NK-92 (cell line): ENCODE data around the gene BTBD2.

Source experiments
- DNase-seq: peaks from one replicate; lab custom pipeline; 2025; ENCODE audit not compliant: unreplicated experiment; lab: John Stamatoyannopoulos, UW

The BTBD2 gene

GRCh38 chr19:2050991-2051772, 35.7 kb upstream of the BTBD2 start, which contains the start of gene MKNK2:
TSS of gene MKNK2 (minus strand) at chr19:2051244. CDS start at chr19:2050851, 393 bp downstream.
- DNase-seq: peak; percentile 48

GRCh38 chr19:2050349-2050990, 35.0 kb upstream of the BTBD2 start:
- no peak for DNase-seq

DNA sequence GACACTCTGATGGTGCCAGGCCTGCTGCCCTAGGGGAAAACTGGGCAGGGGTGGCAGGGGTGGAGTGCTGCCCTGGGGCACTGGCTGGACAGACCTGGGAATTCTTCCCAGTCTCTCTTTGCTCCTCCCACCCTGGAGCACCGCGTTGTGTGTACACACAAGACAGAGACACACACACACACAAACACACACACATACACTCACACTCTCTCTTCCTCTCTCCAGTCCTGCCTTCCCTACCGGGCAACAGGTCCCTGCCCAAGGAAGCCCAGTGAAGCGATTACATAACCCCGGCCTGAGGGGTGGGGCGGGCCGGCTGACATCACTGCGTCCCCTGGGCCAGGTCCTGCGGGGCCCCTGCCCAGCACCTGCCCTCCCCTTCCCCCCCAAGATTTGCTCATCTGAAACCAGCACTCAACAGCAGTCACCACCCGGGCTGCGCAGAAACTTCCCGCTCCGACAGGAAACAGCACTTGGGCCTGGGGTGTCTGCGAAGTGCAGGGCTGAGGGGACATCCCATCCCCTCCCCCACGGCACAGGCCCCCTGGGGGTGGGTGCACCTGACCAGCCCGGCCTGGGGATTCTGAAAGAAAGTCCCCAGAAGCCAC, 34.3 kb upstream of the BTBD2 start:
- DNase-seq: no peak

- no peak for DNase-seq
Measured at GRCh38 chr19:2048959-2049740, 33.6 kb upstream of the BTBD2 start.

- DNase-seq: no peak
Measured at GRCh38 chr19:2048104-2048958, 32.8 kb upstream of the BTBD2 start.

DNA sequence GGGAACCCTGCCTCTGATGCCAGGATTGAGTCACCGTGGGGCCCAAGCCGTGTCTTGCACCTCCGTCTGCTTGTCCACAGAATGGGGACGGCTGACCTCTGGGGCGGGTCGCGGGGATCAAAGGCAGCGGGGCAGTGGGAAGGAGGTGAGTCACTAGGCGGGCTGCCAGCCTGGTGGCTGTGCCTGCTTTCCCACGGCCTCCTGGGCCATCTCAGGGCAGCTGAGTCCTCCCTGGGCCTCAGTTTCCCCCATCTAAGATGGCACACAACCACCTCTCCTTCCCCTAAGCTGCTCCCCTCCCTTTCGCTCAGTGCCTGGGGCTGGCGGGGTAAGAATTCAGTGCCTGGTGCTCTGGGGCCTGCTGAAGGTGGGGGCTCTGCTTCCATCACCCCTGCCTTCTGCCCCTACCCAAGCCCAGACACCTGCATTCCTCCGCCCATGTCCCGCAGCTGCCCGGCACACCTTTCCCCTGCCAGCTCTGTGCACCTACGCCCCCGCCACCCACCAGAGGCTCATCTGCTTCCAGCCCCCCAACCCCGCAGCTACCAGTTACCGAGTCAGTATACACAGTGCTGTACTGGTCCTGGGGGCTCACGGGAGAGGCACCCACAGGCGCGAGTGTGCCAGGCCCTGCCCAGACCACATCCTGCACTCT, 32.1 kb upstream of the BTBD2 start:
- no peak for DNase-seq

DNA sequence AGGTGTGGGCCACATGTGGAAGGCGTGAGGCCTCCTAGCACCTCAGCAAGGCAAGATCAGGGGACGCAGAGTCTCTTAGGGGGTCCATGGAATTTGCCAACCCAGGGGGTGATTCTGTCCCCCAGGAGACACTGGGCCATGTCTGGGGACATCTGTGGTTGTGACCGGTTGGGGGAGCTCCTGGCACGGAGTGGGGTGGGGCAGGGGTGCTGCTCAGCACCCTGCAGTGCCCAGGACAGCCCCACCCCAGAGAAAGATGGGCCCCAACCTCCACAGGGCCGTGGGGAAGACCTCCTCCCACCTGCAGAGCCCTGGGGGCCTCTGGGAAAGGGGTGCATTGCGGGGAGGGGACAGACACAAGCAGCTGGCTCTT, 31.5 kb upstream of the BTBD2 start:
- no peak for DNase-seq

- no peak for DNase-seq
Measured at GRCh38 chr19:2046046-2046907, 30.8 kb upstream of the BTBD2 start.

DNA sequence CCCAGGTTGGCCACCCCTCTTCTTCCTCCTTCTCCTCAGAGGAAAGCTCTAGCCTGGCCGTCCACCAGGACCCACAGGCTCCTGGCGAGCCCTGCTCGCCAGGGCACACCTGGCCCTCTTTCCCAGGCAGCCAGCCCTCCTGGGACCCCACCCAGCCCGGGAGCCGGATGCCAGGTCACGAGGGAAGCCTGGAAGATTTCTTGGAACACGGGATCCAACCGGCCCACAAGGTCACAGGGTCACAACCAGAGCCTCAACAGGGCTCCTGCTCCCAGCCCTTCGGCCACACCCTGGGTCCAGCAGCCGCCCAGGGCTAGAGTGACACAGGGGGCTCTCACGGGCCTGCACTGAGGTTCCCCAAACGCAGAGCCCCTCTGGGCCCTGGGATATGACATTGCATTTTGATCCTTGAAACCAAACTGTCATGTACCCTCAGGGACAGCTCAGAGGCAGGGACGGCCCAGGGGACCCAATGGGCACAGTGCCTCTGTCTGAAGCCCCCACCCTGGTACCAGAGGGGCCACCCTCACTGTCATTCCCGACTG, 30.1 kb upstream of the BTBD2 start:
- DNase-seq: no peak

DNA sequence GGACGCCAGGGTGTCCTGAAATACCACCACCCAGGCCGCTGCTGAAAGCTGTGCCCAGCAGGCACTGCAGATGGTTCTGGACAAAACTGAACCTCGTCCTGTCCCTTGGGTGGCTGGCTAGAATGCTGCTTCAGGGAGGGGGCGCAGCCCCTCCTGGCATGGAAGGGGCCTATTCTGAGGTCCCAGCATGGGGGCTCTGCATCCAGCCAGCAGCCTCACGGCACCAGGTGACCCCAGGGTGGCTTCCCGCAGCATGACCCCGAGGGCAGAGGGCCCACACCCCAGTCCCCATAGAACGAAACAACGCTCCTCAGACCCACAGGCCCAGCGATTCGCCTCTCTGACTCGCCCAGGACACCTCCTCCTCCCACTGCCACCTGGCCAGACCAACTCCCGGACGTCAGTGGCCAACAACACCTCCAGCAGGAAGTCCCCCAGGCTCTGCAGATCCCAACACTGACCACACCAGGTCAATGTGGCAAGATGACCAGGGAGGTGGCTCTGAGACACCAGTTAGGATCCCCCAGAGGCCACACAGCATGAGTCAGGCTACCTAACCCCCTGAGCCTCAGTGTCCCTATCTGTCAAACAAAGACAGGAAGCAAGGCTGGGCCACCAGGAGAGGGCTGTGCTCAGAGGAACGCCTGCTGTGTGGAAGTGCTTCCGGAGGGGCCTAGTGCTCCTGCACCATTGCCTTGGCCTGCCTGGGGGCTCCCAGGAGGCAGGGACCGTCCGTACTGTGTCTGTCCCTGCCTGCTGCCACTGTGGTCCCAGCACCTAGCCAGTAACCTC, 29.4 kb upstream of the BTBD2 start:
- no peak for DNase-seq

- no peak for DNase-seq
Measured at GRCh38 chr19:2043961-2044708, 28.6 kb upstream of the BTBD2 start.

GRCh38 chr19:2043251-2043641, 27.7 kb upstream of the BTBD2 start:
- DNase-seq: no peak

DNA sequence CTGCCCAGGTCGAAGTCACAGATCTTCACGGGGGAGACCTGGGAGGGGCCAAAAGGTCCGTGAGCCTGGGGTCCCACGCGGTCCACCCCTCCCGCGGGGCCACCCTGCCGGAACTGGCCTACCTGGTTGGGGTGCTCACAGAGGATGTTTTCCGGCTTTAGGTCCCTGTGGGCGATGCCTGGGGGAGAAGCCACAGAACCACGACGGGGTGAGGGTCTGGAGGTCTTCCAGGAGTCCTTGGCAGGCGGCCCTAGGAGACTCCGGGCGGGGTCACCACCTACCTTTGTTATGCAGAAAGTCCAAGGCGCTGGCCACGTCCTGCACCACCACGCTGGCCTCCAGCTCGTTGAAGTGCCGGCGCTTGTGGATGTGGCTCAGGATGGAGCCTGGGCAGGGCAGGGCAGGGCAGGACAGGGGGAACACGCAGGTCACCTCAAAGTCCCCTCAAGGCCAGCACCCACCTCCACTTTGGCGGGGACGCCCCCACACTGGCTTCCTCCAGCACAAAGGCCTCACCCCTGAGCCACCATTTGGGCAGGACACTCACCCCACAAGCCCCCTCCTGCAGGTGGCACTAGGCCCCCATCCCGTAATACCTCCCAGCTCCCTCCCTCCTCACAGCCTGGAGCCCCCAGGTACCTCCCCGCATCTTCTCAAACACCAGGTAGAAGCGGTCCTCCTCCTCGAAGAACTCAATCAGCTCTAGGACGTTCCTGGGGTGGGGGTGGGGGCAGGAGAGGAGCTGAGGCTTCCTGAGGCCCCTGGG, 27.2 kb upstream of the BTBD2 start:
- DNase-seq: no peak

GRCh38 chr19:2041683-2042484, 26.4 kb upstream of the BTBD2 start:
- DNase-seq: peak; percentile 90

DNA sequence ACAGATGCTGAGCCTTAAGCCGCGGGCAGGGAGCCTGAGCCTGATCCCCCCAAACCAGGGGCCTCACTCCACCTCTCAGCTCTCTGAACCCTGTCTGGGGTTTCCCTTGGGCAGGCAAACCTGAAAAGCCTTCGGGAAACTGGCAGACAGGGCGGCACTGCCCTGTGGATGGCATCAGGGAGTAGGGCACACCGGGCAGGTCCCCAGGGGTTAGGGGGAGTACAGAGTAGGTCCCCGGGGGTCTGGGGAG, 25.8 kb upstream of the BTBD2 start:
- no peak for DNase-seq
